RWPE2 (cell line): ENCODE data around the gene GTPBP3.

ENCODE experiments used
- ATAC-seq: fragments of 200-7000 bp; cut with Tn5 transposase; 3 replicates; pipeline ENCODE4 v1.9.1; 2021; ENCODE audit warnings: low read depth
- DNase-seq: peaks from one replicate; pipeline ENCODE4 v3.0.0-alpha.2; 2020; ENCODE audit warnings: low spot score
- H3K27ac ChIP-seq: fragments of 450-650 bp; 2 replicates; pipeline ENCODE4 v1.5.1; 2017; ENCODE audit warnings: mild to moderate bottlenecking; ENCODE audit not compliant: poor library complexity, severe bottlenecking
- H3K27me3 ChIP-seq: fragments of 250-450 bp; sonication (Bioruptor Pico); 2 replicates; pipeline ENCODE4 v1.5.1; 2021; ENCODE audit warnings: mild to moderate bottlenecking, moderate library complexity; ENCODE audit not compliant: insufficient read depth, poor library complexity, severe bottlenecking
- H3K36me3 ChIP-seq: fragments of 250-450 bp; sonication (Bioruptor Pico); 2 replicates; pipeline ENCODE4 v1.5.1; 2020; ENCODE audit warnings: low read depth, mild to moderate bottlenecking, moderate library complexity
- H3K4me1 ChIP-seq: fragments of 250-450 bp; sonication (Bioruptor Pico); 2 replicates; pipeline ENCODE4 v1.5.1; 2021; ENCODE audit warnings: mild to moderate bottlenecking, moderate library complexity; ENCODE audit not compliant: insufficient read depth, poor library complexity, severe bottlenecking
- H3K4me3 ChIP-seq: fragments of 250-450 bp; sonication (Bioruptor Pico); 2 replicates; pipeline ENCODE4 v1.5.1; 2021; ENCODE audit warnings: mild to moderate bottlenecking, moderate library complexity; ENCODE audit not compliant: severe bottlenecking
- H3K9me3 ChIP-seq: fragments of 250-450 bp; sonication (Bioruptor Pico); 2 replicates; pipeline ENCODE4 v1.5.1; 2021; ENCODE audit warnings: mild to moderate bottlenecking, moderate library complexity; ENCODE audit not compliant: severe bottlenecking
- CTCF ChIP-seq: fragments of 450-650 bp; IDR thresholded peaks from one replicate; pipeline ENCODE4 v1.5.1; 2017; ENCODE audit warnings: mild to moderate bottlenecking, moderate library complexity; ENCODE audit not compliant: poor library complexity, severe bottlenecking

Gene GTPBP3

GRCh38 chr19:17376935-17377600 lies 39.7 kb downstream of the GTPBP3 start, which contains the start of gene PLVAP:
Gene PLVAP, minus strand, starts transcription at chr19:17377342. Its CDS starts 54 bp downstream, at chr19:17377288.
- DNase-seq (no peak), ATAC-seq (no peak)
- no peaks in the 10 kb centered on the region for H3K4me1 ChIP-seq
- H3K27me3 ChIP-seq = no peaks in the 10 kb centered on the region
- no peaks in the 10 kb centered on the region for H3K9me3 ChIP-seq
- no peak within 1 kb of the TSS for H3K27ac ChIP-seq
- no peak for TF ChIP-seq CTCF
- H3K4me3 ChIP-seq = no peak within 1 kb of the TSS
- no peaks in the 10 kb centered on the region for H3K36me3 ChIP-seq

- H3K4me1 ChIP-seq = no peaks in the 10 kb centered on the region
- H3K9me3 ChIP-seq = no peaks in the 10 kb centered on the region
- no peak overlapping the region for H3K4me3 ChIP-seq
- no peaks in the 10 kb centered on the region for H3K36me3 ChIP-seq
- no peaks in the 10 kb centered on the region for H3K27me3 ChIP-seq
- ATAC-seq (no peak), DNase-seq (no peak)
- TF ChIP-seq CTCF = no peak
- no peak overlapping the region for H3K27ac ChIP-seq
These were observed 40.9 kb downstream of the GTPBP3 start for GRCh38 chr19:17378271-17378670.

DNA sequence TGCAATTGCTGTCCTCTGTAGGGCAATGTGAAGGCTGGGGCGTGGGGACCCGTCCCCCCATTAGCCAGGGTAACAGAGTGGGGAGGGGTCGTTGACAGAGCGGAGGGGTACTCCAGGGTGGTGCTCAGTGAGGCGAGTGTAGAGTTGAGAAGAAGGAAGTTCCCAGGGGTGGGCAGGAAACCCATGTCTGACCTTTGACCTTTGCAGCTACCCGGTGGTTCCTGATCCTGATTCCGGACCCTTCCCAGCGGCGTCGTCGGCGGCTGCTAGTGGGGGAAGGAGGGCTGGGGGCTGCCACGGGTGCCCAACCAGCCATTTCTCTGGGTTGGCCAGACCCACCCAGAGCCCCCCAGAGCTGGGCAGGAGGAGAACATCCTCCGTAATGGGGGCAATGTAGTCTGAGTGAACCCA lies 41.9 kb downstream of the GTPBP3 start:
- no peaks in the 10 kb centered on the region for H3K36me3 ChIP-seq
- H3K4me3 ChIP-seq = no peak overlapping the region
- no peak for TF ChIP-seq CTCF
- no peak for DNase-seq
- H3K27ac ChIP-seq = no peak overlapping the region
- ATAC-seq = no peak
- no peaks in the 10 kb centered on the region for H3K27me3 ChIP-seq
- H3K9me3 ChIP-seq = no peaks in the 10 kb centered on the region
- no peaks in the 10 kb centered on the region for H3K4me1 ChIP-seq

GRCh38 chr19:17380426-17381138 lies 43.2 kb downstream of the GTPBP3 start:
- no peaks in the 10 kb centered on the region for H3K9me3 ChIP-seq
- TF ChIP-seq CTCF = no peak
- no peaks in the 10 kb centered on the region for H3K36me3 ChIP-seq
- no peak for DNase-seq
- H3K4me1 ChIP-seq = no peaks in the 10 kb centered on the region
- no peak overlapping the region for H3K4me3 ChIP-seq
- no peaks in the 10 kb centered on the region for H3K27me3 ChIP-seq
- ATAC-seq = no peak
- H3K27ac ChIP-seq = no peak overlapping the region
